Measurements from ENCODE around the gene ENC1.

DNA sequence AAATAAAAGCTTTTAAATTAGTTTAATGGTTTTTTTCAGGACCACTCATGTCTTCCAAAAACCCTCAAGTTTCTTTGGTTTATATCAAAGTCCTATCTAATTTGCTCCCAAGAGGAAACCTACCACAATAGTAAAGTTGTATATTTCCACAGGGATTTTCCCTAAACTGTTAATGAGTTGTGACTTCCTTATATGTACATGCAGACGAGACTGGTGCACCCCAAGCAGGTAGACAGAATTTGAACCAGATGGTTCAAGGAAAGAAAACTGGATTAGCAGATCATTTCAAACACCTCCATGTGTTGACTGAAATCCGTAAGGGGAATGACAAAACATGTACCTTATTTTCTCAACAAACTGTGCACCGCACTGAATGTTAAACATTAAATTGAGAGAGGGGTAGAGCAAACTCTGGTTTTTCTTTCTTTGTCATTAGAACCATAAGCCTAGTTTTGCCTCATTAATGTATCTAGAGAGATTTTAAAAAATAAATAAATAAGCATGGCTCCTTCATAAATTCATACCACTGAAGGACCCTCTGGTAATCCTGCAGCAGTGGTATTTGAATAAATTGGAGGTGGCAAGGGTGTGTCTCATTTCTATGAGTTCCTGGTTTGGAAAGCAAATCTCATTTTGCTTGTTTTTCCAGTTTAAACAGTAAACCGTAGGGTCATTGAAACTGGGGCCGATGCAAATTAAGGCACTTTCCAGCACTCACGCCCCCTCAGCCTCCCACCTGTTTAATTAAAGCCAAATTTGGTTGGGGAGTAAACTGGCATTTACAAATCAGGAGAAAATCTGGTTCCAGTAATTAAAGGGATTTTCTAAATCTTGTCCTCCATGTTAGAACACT lies 51.1 kb downstream of the ENC1 start:
- TF ChIP-seq, protein P1, sequence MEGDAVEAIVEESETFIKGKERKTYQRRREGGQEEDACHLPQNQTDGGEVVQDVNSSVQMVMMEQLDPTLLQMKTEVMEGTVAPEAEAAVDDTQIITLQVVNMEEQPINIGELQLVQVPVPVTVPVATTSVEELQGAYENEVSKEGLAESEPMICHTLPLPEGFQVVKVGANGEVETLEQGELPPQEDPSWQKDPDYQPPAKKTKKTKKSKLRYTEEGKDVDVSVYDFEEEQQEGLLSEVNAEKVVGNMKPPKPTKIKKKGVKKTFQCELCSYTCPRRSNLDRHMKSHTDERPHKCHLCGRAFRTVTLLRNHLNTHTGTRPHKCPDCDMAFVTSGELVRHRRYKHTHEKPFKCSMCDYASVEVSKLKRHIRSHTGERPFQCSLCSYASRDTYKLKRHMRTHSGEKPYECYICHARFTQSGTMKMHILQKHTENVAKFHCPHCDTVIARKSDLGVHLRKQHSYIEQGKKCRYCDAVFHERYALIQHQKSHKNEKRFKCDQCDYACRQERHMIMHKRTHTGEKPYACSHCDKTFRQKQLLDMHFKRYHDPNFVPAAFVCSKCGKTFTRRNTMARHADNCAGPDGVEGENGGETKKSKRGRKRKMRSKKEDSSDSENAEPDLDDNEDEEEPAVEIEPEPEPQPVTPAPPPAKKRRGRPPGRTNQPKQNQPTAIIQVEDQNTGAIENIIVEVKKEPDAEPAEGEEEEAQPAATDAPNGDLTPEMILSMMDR (IDR thresholded peaks at IDR 0.05) = no peak
- TF ChIP-seq POLR2A (IDR thresholded peaks at IDR 0.05) = no peak

Measured in heart left ventricle (tissue), 13 donors.